ENCODE data around the gene DYNC2H1.

The DYNC2H1 gene

GRCh38 chr11:103279821-103280220 is 170.6 kb downstream of the DYNC2H1 start:
- Histone ChIP-seq H3K9ac (ENCODE audit: low read depth, low read length) (no peak overlapping the region), H3K4me1 (ENCODE audit: insufficient read depth, low read length) (no peaks in the 10 kb centered on the region), H2AFZ (ENCODE audit: low read depth, low read length) (no peak overlapping the region), H3K27me3 (ENCODE audit: insufficient read depth, low read length, poor library complexity) (no peaks in the 10 kb centered on the region), H3K36me3 (ENCODE audit: insufficient read depth, low read length) (no peaks in the 10 kb centered on the region), H3K4me3 (ENCODE audit: low read depth in 1 of 2, low read length in 2 of 2) (no peak overlapping the region), H3K4me2 (ENCODE audit: insufficient read depth, low read length) (no peak overlapping the region), H3K9me3 (ENCODE audit: insufficient read depth, low read length, severe bottlenecking) (no peaks in the 10 kb centered on the region), H4K20me1 (ENCODE audit: insufficient read depth, low read length) (no peaks in the 10 kb centered on the region), H3K27ac (ENCODE audit: low read length) (no peak overlapping the region), H3K79me2 (ENCODE audit: insufficient read depth, low read length) (no peaks in the 10 kb centered on the region)
- TF ChIP-seq CTCF (IDR thresholded peaks at IDR 0.05; ENCODE audit: borderline replicate concordance, extremely low read depth, low read length, poor library complexity, severe bottlenecking) (no peak), EZH2 (IDR thresholded peaks at IDR 0.05; ENCODE audit: borderline replicate concordance, low read depth, low read length, severe bottlenecking) (no peak)
- ATAC-seq (ENCODE audit: insufficient read depth, low read depth) (no peak), DNase-seq (no peak)

- TF ChIP-seq CTCF (IDR thresholded peaks at IDR 0.05; ENCODE audit: borderline replicate concordance, extremely low read depth, low read length, poor library complexity, severe bottlenecking): no peak
- TF ChIP-seq EZH2 (IDR thresholded peaks at IDR 0.05; ENCODE audit: borderline replicate concordance, low read depth, low read length, severe bottlenecking): no peak
- no peaks in the 10 kb centered on the region for H3K27me3 ChIP-seq (ENCODE audit: insufficient read depth, low read length, poor library complexity)
- H3K79me2 ChIP-seq (ENCODE audit: insufficient read depth, low read length): no peaks in the 10 kb centered on the region
- ATAC-seq (ENCODE audit: insufficient read depth, low read depth) (no peak), DNase-seq (no peak)
- H3K27ac ChIP-seq (ENCODE audit: low read length): no peak overlapping the region
- H2AFZ ChIP-seq (ENCODE audit: low read depth, low read length): no peak overlapping the region
- H4K20me1 ChIP-seq (ENCODE audit: insufficient read depth, low read length): no peaks in the 10 kb centered on the region
- H3K4me2 ChIP-seq (ENCODE audit: insufficient read depth, low read length): no peak overlapping the region
- no peak overlapping the region for H3K9ac ChIP-seq (ENCODE audit: low read depth, low read length)
- no peaks in the 10 kb centered on the region for H3K36me3 ChIP-seq (ENCODE audit: insufficient read depth, low read length)
- no peaks in the 10 kb centered on the region for H3K9me3 ChIP-seq (ENCODE audit: insufficient read depth, low read length, severe bottlenecking)
- H3K4me3 ChIP-seq (ENCODE audit: low read depth in 1 of 2, low read length in 2 of 2): no peak overlapping the region
- H3K4me1 ChIP-seq (ENCODE audit: insufficient read depth, low read length): no peaks in the 10 kb centered on the region
Measured at GRCh38 chr11:103281301-103281700, 172.1 kb downstream of the DYNC2H1 start.

GRCh38 chr11:103284260-103284659 is 175.0 kb downstream of the DYNC2H1 start:
- no peak overlapping the region for H3K4me2 ChIP-seq (ENCODE audit: insufficient read depth, low read length)
- no peak overlapping the region for H2AFZ ChIP-seq (ENCODE audit: low read depth, low read length)
- H3K27me3 ChIP-seq (ENCODE audit: insufficient read depth, low read length, poor library complexity): no peaks in the 10 kb centered on the region
- H3K9ac ChIP-seq (ENCODE audit: low read depth, low read length): no peak overlapping the region
- H3K9me3 ChIP-seq (ENCODE audit: insufficient read depth, low read length, severe bottlenecking): no peaks in the 10 kb centered on the region
- H3K27ac ChIP-seq (ENCODE audit: low read length): no peak overlapping the region
- no peaks in the 10 kb centered on the region for H3K4me1 ChIP-seq (ENCODE audit: insufficient read depth, low read length)
- H3K36me3 ChIP-seq (ENCODE audit: insufficient read depth, low read length): no peaks in the 10 kb centered on the region
- TF ChIP-seq CTCF (IDR thresholded peaks at IDR 0.05; ENCODE audit: borderline replicate concordance, extremely low read depth, low read length, poor library complexity, severe bottlenecking): no peak
- TF ChIP-seq EZH2 (IDR thresholded peaks at IDR 0.05; ENCODE audit: borderline replicate concordance, low read depth, low read length, severe bottlenecking): no peak
- no peak for DNase-seq
- ATAC-seq (ENCODE audit: insufficient read depth, low read depth): no peak
- H3K79me2 ChIP-seq (ENCODE audit: insufficient read depth, low read length): no peaks in the 10 kb centered on the region
- no peaks in the 10 kb centered on the region for H4K20me1 ChIP-seq (ENCODE audit: insufficient read depth, low read length)
- no peak overlapping the region for H3K4me3 ChIP-seq (ENCODE audit: low read depth in 1 of 2, low read length in 2 of 2)

- Histone ChIP-seq H3K9me3 (ENCODE audit: insufficient read depth, low read length, severe bottlenecking) (peaks cover 19% of the 10 kb centered on the region), H3K9ac (ENCODE audit: low read depth, low read length) (no peak overlapping the region), H3K27me3 (ENCODE audit: insufficient read depth, low read length, poor library complexity) (no peaks in the 10 kb centered on the region), H3K36me3 (ENCODE audit: insufficient read depth, low read length) (no peaks in the 10 kb centered on the region), H3K4me2 (ENCODE audit: insufficient read depth, low read length) (no peak overlapping the region), H2AFZ (ENCODE audit: low read depth, low read length) (no peak overlapping the region), H3K4me3 (ENCODE audit: low read depth in 1 of 2, low read length in 2 of 2) (no peak overlapping the region), H3K79me2 (ENCODE audit: insufficient read depth, low read length) (no peaks in the 10 kb centered on the region), H3K27ac (ENCODE audit: low read length) (no peak overlapping the region), H4K20me1 (ENCODE audit: insufficient read depth, low read length) (no peaks in the 10 kb centered on the region), H3K4me1 (ENCODE audit: insufficient read depth, low read length) (no peaks in the 10 kb centered on the region)
- DNase-seq (no peak), ATAC-seq (ENCODE audit: insufficient read depth, low read depth) (no peak)
- TF ChIP-seq EZH2 (IDR thresholded peaks at IDR 0.05; ENCODE audit: borderline replicate concordance, low read depth, low read length, severe bottlenecking) (no peak), CTCF (IDR thresholded peaks at IDR 0.05; ENCODE audit: borderline replicate concordance, extremely low read depth, low read length, poor library complexity, severe bottlenecking) (no peak)
Measured at GRCh38 chr11:103294516-103294915, 185.3 kb downstream of the DYNC2H1 start.
